K562 (cell line): ENCODE results near the gene CD4. TPM values are rescaled to one million over a fixed set of nuclear protein-coding genes. Genes with fewer than 3 reads are reported as not detected.
A peak's percentile ranks its signal among the peaks of the same experiment; 100 is the strongest.

Experiments used
- ARID2 ChIP-seq: fragments of 450-650 bp; IDR thresholded peaks from 2 replicates; pipeline ENCODE4 v1.6.1; 2017; ENCODE audit warnings: antibody characterized with exemption, mild to moderate bottlenecking
- GATAD2A ChIP-seq: fragments of 450-650 bp; IDR thresholded peaks from 2 replicates; pipeline ENCODE4 v1.6.1; 2017
- HNRNPUL1 ChIP-seq: fragments of 200-400 bp; formaldehyde crosslinking; IDR thresholded peaks from 2 replicates; pipeline ENCODE4 v1.6.1; 2017; ENCODE audit warnings: low read length
- MCM7 ChIP-seq, 2 experiments: fragments of 450-650 bp; IDR thresholded peaks; 2 replicates each; pipeline ENCODE4 v1.6.1; 2016 to 2018
- SREBF2 ChIP-seq: sonication (generic); formaldehyde crosslinking; IDR thresholded peaks from 2 replicates; pipeline ENCODE4 v1.4.0; 2020; ENCODE audit warnings: mild to moderate bottlenecking, missing genetic modification reagents
- polyA plus RNA-seq, 8 experiments: library from polyadenylated mRNA; depleted of rRNA in 4 of 8; stranded (reverse) in 5 of 8; unstranded in 3 of 8; fragments of >200 nt; fragmentation: Nextera tagmentation in 2 of 8; fragmentation: Illumina TruSeq in 1 of 8; extraction: Ambion mirVana in 2 of 8; extraction: Trizol in 1 of 8; gene quantifications; 2 replicates each; pipeline versions ENCODE4 v1.2.1 to v1.2.3, GENCODE V29; 2011 to 2014; ENCODE audit warnings: inconsistent platforms in 1 of 8, missing spikeins in 1 of 8
- total RNA-seq, 7 experiments: library from RNA; depleted of rRNA in 6 of 7; stranded (reverse); fragments of >200 nt in 6 of 7; fragmentation: Illumina TruSeq in 2 of 7; extraction: Trizol in 2 of 7; gene quantifications; 2 replicates each; pipeline versions ENCODE4 v1.2.1 to v1.2.3, GENCODE V29; 2011 to 2021; ENCODE audit warnings: low replicate concordance in 1 of 7
- TF ChIP-seq, protein P1 (sequence below), 2 experiments: fragments of 450-650 bp in 1 of 2; sonication (generic) in 1 of 2; formaldehyde crosslinking in 1 of 2; IDR thresholded peaks; 2 replicates each; pipeline versions ENCODE4 v1.7.1 to v1.9.0; 2016 to 2022; ENCODE audit warnings: inconsistent platforms in 1 of 2, mild to moderate bottlenecking in 1 of 2, missing genetic modification reagents in 1 of 2
- TF ChIP-seq, protein P2 (sequence below): conservative IDR thresholded peaks from 2 replicates; pipeline ENCODE4 v1.6.1; 2011; ENCODE audit warnings: low read depth, mild to moderate bottlenecking, low read length; ENCODE audit not compliant: control insufficient read depth
- TF ChIP-seq, protein P3 (sequence below), 3 experiments: fragments of 200-800 bp in 1 of 3; sonication (Bioruptor generic) in 1 of 3; sonication (generic) in 1 of 3; formaldehyde crosslinking in 1 of 3; IDR thresholded peaks; 2 replicates each; pipeline versions ENCODE4 v1.6.1 to v1.8.0; 2016 to 2022; ENCODE audit warnings: mild to moderate bottlenecking in 2 of 3, missing compliant biosample characterization in 2 of 3, missing genetic modification characterization in 2 of 3, missing genetic modification reagents in 1 of 3
- TF ChIP-seq, protein P4 (sequence below): sonication (generic); formaldehyde crosslinking; IDR thresholded peaks from 2 replicates; pipeline ENCODE4 v1.8.1; 2023; ENCODE audit warnings: missing genetic modification reagents, mild to moderate bottlenecking, borderline replicate concordance

Gene CD4
- total and polyA plus RNA-seq, 9 of the 15 experiments (the other 6 are each of a cell fraction or from before 2014, with no cell fraction given): 0.06 to 0.27 (median 0.09) TPM; not detected in 5

DNA sequence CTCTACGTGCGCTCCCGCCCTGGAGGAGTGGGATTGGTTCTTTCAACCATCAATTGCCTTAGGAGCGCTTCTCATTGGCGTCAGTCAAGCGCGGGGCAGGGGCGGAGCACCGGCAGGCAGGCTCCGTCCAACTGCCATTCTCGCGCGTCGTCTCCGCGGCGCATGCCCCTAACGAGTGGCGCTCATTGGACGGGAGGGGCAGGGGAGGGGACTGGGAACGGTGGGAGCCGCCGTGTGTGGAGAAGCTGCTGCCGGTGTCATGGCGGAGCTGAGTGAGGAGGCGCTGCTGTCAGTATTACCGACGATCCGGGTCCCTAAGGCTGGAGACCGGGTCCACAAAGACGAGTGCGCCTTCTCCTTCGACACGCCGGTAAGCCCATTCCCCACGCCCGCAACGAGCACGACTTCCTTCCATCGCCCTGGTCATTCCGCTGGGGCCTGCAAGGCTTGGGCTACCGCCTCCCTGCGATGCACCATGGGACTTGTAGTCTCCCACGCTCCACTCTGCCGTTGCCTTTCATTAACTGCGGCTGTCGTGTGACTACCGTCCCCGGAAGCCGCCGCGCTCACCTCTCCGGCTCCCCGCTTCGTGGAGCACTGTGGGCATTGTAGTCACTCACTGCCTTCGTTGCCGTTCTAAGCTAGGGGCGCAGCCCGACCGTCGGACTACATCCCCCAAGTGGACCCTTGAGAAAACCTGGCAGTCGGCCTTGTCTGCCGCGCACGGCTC, 62.8 kb downstream of the CD4 start, which contains the start of gene USP5 (continued):
- TF ChIP-seq, protein P1, sequence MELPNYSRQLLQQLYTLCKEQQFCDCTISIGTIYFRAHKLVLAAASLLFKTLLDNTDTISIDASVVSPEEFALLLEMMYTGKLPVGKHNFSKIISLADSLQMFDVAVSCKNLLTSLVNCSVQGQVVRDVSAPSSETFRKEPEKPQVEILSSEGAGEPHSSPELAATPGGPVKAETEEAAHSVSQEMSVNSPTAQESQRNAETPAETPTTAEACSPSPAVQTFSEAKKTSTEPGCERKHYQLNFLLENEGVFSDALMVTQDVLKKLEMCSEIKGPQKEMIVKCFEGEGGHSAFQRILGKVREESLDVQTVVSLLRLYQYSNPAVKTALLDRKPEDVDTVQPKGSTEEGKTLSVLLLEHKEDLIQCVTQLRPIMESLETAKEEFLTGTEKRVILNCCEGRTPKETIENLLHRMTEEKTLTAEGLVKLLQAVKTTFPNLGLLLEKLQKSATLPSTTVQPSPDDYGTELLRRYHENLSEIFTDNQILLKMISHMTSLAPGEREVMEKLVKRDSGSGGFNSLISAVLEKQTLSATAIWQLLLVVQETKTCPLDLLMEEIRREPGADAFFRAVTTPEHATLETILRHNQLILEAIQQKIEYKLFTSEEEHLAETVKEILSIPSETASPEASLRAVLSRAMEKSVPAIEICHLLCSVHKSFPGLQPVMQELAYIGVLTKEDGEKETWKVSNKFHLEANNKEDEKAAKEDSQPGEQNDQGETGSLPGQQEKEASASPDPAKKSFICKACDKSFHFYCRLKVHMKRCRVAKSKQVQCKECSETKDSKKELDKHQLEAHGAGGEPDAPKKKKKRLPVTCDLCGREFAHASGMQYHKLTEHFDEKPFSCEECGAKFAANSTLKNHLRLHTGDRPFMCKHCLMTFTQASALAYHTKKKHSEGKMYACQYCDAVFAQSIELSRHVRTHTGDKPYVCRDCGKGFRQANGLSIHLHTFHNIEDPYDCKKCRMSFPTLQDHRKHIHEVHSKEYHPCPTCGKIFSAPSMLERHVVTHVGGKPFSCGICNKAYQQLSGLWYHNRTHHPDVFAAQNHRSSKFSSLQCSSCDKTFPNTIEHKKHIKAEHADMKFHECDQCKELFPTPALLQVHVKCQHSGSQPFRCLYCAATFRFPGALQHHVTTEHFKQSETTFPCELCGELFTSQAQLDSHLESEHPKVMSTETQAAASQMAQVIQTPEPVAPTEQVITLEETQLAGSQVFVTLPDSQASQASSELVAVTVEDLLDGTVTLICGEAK (IDR thresholded peaks at IDR 0.05): peak; percentile 93
- TF ChIP-seq, protein P1 (CRISPR knock-in tag; IDR thresholded peaks at IDR 0.05): no peak
- TF ChIP-seq HNRNPUL1 (no peak), MCM7 (IDR thresholded peaks at IDR 0.05) (no peak), GATAD2A (no peak), SREBF2 (CRISPR knock-in tag) (no peak), ARID2 (no peak)
- TF ChIP-seq, protein P2, sequence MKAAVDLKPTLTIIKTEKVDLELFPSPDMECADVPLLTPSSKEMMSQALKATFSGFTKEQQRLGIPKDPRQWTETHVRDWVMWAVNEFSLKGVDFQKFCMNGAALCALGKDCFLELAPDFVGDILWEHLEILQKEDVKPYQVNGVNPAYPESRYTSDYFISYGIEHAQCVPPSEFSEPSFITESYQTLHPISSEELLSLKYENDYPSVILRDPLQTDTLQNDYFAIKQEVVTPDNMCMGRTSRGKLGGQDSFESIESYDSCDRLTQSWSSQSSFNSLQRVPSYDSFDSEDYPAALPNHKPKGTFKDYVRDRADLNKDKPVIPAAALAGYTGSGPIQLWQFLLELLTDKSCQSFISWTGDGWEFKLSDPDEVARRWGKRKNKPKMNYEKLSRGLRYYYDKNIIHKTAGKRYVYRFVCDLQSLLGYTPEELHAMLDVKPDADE: peak; percentile 100
- TF ChIP-seq, protein P3, sequence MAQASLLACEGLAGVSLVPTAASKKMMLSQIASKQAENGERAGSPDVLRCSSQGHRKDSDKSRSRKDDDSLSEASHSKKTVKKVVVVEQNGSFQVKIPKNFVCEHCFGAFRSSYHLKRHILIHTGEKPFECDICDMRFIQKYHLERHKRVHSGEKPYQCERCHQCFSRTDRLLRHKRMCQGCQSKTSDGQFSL (CRISPR knock-in tag; IDR thresholded peaks at IDR 0.05): no peak
- TF ChIP-seq, protein P3 (tag; IDR thresholded peaks at IDR 0.05): 0 out of 4 replicates have a peak, but pooled peaks of 1 of the 2 experiments have one; percentile 48
- TF ChIP-seq, protein P4, sequence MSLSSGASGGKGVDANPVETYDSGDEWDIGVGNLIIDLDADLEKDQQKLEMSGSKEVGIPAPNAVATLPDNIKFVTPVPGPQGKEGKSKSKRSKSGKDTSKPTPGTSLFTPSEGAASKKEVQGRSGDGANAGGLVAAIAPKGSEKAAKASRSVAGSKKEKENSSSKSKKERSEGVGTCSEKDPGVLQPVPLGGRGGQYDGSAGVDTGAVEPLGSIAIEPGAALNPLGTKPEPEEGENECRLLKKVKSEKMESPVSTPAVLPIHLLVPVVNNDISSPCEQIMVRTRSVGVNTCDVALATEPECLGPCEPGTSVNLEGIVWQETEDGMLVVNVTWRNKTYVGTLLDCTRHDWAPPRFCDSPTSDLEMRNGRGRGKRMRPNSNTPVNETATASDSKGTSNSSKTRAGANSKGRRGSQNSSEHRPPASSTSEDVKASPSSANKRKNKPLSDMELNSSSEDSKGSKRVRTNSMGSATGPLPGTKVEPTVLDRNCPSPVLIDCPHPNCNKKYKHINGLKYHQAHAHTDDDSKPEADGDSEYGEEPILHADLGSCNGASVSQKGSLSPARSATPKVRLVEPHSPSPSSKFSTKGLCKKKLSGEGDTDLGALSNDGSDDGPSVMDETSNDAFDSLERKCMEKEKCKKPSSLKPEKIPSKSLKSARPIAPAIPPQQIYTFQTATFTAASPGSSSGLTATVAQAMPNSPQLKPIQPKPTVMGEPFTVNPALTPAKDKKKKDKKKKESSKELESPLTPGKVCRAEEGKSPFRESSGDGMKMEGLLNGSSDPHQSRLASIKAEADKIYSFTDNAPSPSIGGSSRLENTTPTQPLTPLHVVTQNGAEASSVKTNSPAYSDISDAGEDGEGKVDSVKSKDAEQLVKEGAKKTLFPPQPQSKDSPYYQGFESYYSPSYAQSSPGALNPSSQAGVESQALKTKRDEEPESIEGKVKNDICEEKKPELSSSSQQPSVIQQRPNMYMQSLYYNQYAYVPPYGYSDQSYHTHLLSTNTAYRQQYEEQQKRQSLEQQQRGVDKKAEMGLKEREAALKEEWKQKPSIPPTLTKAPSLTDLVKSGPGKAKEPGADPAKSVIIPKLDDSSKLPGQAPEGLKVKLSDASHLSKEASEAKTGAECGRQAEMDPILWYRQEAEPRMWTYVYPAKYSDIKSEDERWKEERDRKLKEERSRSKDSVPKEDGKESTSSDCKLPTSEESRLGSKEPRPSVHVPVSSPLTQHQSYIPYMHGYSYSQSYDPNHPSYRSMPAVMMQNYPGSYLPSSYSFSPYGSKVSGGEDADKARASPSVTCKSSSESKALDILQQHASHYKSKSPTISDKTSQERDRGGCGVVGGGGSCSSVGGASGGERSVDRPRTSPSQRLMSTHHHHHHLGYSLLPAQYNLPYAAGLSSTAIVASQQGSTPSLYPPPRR (CRISPR knock-in tag): no peak
